ENCODE data around the gene OR4K17. TPM values are rescaled to one million over a fixed set of nuclear protein-coding genes. Genes with fewer than 3 reads are reported as not detected.

OR4K17 gene
- total RNA-seq, 4 donors from 2014 or later: not detected

GRCh38 chr14:20143911-20144310 lies 33.4 kb downstream of the OR4K17 start:
- no peak for TF ChIP-seq CTCF (IDR thresholded peaks at IDR 0.05; ENCODE audit: low read depth)

GRCh38 chr14:20144820-20145219 lies 34.3 kb downstream of the OR4K17 start:
- no peak for TF ChIP-seq CTCF (IDR thresholded peaks at IDR 0.05; ENCODE audit: low read depth)

GRCh38 chr14:20164462-20164861 lies 53.9 kb downstream of the OR4K17 start:
- no peak for TF ChIP-seq CTCF (IDR thresholded peaks at IDR 0.05; ENCODE audit: low read depth)

- TF ChIP-seq CTCF (IDR thresholded peaks at IDR 0.05; ENCODE audit: low read depth): no peak
These were observed 56.6 kb downstream of the OR4K17 start for GRCh38 chr14:20167091-20167490.

Small RNA genes within 50 kb of the gene (small RNA-seq; reads per million reads assigned to genes)
- not detected for gene RNA5SP380

Other genes starting within 250 kb of the OR4K17 start
- gene OR4K2, start 235.6 kb upstream of the OR4K17 start, total RNA-seq: not detected
- gene OR4K5, start 190.1 kb upstream of the OR4K17 start, total RNA-seq: not detected
- not detected for gene OR4K1, start 179.8 kb upstream of the OR4K17 start, total RNA-seq
- gene OR4K15, start 135.1 kb upstream of the OR4K17 start, total RNA-seq: not detected
- not detected for gene OR4Q2, start 108.6 kb upstream of the OR4K17 start, total RNA-seq
- not detected for gene OR4K14, start 91.4 kb upstream of the OR4K17 start, total RNA-seq
- not detected for gene OR4K13, start 74.7 kb upstream of the OR4K17 start, total RNA-seq
- gene OR4L1, start 50.7 kb upstream of the OR4K17 start, total RNA-seq: not detected
- not detected for gene OR4N5, start 28.1 kb downstream of the OR4K17 start, total RNA-seq
- not detected for gene OR11G2, start 80.2 kb downstream of the OR4K17 start, total RNA-seq
- not detected for gene OR11H6, start 113.0 kb downstream of the OR4K17 start, total RNA-seq
- not detected for gene OR11H7, start 118.2 kb downstream of the OR4K17 start, total RNA-seq
- not detected for gene OR11H4, start 128.5 kb downstream of the OR4K17 start, total RNA-seq
- 10 to 100 TPM in 3 of 4 donors, 1 to 10 TPM in 1; 9.2 to 11.7 (median 10.8) TPM for gene TTC5, start 195.2 kb downstream of the OR4K17 start, total RNA-seq
- 10 to 100 TPM; 29.8 to 53.9 (median 43.1) TPM for gene CCNB1IP1, start 222.5 kb downstream of the OR4K17 start, total RNA-seq
- gene PARP2, start 232.9 kb downstream of the OR4K17 start, total RNA-seq: 10 to 100 TPM in 3 of 4 donors, 1 to 10 TPM in 1; 9.2 to 20.3 (median 15.4) TPM